GM20000 (cell line): ENCODE measurements around the gene RARA.
A peak's percentile ranks its signal among the peaks of the same experiment; 100 is the strongest.
"Not testable (repeated sequence)": the region's sequence is repeated elsewhere in the genome, so short reads cannot be mapped to it uniquely, and the experiment has no call there.

Source experiments
- DNase-seq: peaks from one replicate; pipeline ENCODE4 v3.0.0; 2012; ENCODE audit warnings: low spot score
- TF ChIP-seq, protein P1 (sequence below): IDR thresholded peaks from 2 replicates; pipeline ENCODE4 v1.5.1; 2012; ENCODE audit warnings: mild to moderate bottlenecking, control low read depth; ENCODE audit errors: extremely low read depth, missing control alignments

The RARA gene

GRCh38 chr17:40373999-40374398 lies 65.0 kb downstream of the RARA start:
- TF ChIP-seq, protein P1, sequence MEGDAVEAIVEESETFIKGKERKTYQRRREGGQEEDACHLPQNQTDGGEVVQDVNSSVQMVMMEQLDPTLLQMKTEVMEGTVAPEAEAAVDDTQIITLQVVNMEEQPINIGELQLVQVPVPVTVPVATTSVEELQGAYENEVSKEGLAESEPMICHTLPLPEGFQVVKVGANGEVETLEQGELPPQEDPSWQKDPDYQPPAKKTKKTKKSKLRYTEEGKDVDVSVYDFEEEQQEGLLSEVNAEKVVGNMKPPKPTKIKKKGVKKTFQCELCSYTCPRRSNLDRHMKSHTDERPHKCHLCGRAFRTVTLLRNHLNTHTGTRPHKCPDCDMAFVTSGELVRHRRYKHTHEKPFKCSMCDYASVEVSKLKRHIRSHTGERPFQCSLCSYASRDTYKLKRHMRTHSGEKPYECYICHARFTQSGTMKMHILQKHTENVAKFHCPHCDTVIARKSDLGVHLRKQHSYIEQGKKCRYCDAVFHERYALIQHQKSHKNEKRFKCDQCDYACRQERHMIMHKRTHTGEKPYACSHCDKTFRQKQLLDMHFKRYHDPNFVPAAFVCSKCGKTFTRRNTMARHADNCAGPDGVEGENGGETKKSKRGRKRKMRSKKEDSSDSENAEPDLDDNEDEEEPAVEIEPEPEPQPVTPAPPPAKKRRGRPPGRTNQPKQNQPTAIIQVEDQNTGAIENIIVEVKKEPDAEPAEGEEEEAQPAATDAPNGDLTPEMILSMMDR: no peak
- no peak for DNase-seq

GRCh38 chr17:40374821-40375498 lies 66.0 kb downstream of the RARA start:
- no peak for DNase-seq
- TF ChIP-seq, protein P1: no peak

DNA sequence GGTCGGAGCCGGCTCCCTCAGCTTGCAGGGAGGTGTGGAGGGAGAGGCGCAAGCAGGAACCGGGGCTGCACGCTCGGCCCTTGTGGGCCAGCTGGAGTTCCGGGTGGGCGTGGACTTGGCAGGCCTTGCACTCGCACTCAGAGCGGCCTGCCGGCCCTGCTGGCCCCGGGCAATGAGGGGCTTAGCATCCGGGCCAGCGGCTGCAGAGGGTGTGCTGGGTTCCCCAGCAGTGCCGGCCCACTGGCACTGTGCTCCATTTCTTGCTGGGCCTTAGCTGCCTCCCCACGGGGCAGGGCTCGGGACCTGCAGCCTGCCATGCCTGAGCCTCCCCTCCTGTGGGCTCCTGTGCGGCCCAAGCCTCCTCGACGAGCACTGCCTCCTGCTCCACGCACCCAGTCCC lies 66.8 kb downstream of the RARA start:
- not testable (repeated sequence) for DNase-seq

DNA sequence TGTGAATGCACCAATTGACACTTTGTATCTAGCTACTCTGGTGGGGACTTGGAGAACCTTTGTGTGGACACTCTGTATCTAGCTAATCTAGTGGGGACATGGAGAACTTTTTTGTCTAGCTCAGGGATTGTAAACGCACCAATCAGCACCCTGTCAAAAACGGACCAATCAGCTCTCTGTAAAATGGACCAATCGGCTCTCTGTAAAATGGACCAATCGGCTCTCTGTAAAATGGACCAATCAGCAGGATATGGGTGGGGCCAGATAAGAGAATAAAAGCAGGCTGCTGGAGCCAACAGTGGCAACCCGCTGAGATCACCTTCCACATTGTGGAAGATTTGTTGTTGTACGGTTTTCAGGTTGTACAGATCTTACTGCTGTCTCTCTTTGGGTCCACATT lies 67.6 kb downstream of the RARA start:
- not testable (repeated sequence) for DNase-seq

GRCh38 chr17:40377832-40378231 lies 68.9 kb downstream of the RARA start:
- TF ChIP-seq, protein P1: no peak
- no peak for DNase-seq

DNA sequence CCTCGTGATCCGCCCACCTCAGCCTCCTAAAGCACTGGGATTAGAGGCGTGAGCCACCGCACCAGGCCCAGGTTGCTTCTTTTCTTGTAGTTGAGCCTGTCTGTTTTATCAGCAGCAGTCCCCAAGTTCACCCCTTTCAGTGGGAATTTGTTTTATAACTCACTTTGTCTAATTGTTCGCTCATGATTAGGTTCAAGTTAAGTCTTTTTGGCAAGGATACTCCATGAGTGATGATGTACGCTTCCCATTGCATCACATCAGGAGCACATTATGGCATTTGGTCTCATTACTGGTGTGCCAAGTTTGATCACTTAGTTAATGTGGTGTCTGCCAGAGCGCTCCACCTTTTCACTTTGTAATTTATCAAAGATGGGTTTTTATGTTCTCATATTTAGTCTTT lies 70.0 kb downstream of the RARA start:
- TF ChIP-seq, protein P1: no peak
- no peak for DNase-seq

- TF ChIP-seq, protein P1: no peak
- DNase-seq: no peak
These were observed 73.3 kb downstream of the RARA start for GRCh38 chr17:40382251-40382650.

DNA sequence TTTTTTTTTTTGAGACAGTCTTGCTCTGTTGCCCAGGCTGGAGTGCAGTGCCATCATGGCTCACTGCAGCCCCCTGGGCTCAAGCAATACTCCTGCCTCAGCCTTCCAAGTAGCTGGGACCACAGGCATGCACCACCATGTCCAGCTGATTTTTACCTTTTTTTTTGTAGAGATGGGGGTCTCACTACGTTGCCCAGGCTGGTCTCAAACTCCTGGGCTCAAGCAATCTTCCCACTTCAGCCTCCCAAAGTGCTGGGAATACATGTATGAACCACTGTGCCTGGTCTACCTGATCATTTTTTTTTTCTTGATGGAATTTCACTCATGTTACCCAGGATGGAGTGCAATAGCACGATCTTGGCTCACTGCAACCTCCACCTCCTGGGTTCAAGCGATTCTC lies 77.6 kb downstream of the RARA start:
- not testable (repeated sequence) for DNase-seq

GRCh38 chr17:40399185-40399584 lies 90.2 kb downstream of the RARA start:
- peak; percentile 21 for DNase-seq
- TF ChIP-seq, protein P1: peak; percentile 14
